Urothelium cell line (cell line): ENCODE results near the gene RAI2.
A peak's percentile ranks its signal among the peaks of the same experiment; 100 is the strongest.
"Not testable (repeated sequence)": the region's sequence is repeated elsewhere in the genome, so short reads cannot be mapped to it uniquely, and the experiment has no call there.

Source experiments
- DNase-seq: peaks from one replicate; pipeline ENCODE4 v3.0.0; 2011; ENCODE audit warnings: low spot score, mixed read lengths
- FAIRE-seq: peaks from 2 replicates; lab custom pipeline; 2011; peaks lifted over from hg19 to GRCh38; lab: Jason Lieb, UNC

The RAI2 gene

GRCh38 chrX:17788439-17788838 is 72.7 kb downstream of the RAI2 start:
- FAIRE-seq (no peak), DNase-seq (peak; percentile 42)

GRCh38 chrX:17787557-17787956 is 73.5 kb downstream of the RAI2 start:
- FAIRE-seq (no peak), DNase-seq (no peak)

GRCh38 chrX:17786554-17787347 is 74.3 kb downstream of the RAI2 start:
- not testable (repeated sequence) for DNase-seq, FAIRE-seq

GRCh38 chrX:17779434-17779833 is 81.7 kb downstream of the RAI2 start:
- FAIRE-seq (no peak), DNase-seq (no peak)

GRCh38 chrX:17778997-17779396 is 82.1 kb downstream of the RAI2 start:
- FAIRE-seq (no peak), DNase-seq (no peak)

- no peak for FAIRE-seq
- DNase-seq, result no peak
Observed at GRCh38 chrX:17774053-17774452, 87.0 kb downstream of the RAI2 start.

- no peak for DNase-seq
- no peak for FAIRE-seq
Observed at GRCh38 chrX:17773221-17773876, 87.7 kb downstream of the RAI2 start.

GRCh38 chrX:17769701-17770269 is 91.3 kb downstream of the RAI2 start:
- no peak for DNase-seq
- FAIRE-seq, result no peak

GRCh38 chrX:17768997-17769396 is 92.1 kb downstream of the RAI2 start:
- no peak for DNase-seq
- no peak for FAIRE-seq

- no peak for FAIRE-seq
- no peak for DNase-seq
Observed at GRCh38 chrX:17767734-17768133, 93.4 kb downstream of the RAI2 start.

- no peak for FAIRE-seq
- no peak for DNase-seq
Observed at GRCh38 chrX:17759990-17760389, 101.1 kb downstream of the RAI2 start.

GRCh38 chrX:17758382-17758781 is 102.7 kb downstream of the RAI2 start:
- no peak for FAIRE-seq
- no peak for DNase-seq

- DNase-seq (no peak), FAIRE-seq (no peak)
Observed at GRCh38 chrX:17750436-17750835, 110.7 kb downstream of the RAI2 start.
